GM21825 (cell line): Measurements from ENCODE around the gene ZNF670.

Experiments used
- ATAC-seq: cut with Tn5 transposase; IDR thresholded peaks from one replicate; pipeline ENCODE4 v1.9.1; 2021; ENCODE audit warnings: mild to moderate bottlenecking, moderate library complexity; ENCODE audit not compliant: unreplicated experiment

The ZNF670 gene

DNA sequence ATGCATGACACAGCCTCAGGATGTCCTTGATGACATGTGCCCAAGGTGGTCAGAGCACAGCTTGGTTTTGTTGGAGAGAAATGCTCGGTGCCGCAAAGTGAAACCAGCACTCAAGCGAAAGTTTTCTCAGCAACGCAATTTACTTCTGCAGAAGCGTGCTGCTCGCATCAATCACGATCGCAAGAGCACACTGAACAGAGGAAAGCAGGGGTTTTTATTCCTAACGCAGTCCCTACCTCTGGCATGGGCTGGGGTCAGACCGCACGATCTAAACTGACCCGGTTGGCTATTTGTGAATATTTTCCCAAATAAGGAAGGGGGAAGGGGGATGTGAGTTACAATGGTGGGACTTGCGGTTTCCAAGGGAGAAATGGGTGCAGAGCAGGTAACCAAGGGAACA lies 26.4 kb upstream of the ZNF670 start:
- no peak for ATAC-seq

DNA sequence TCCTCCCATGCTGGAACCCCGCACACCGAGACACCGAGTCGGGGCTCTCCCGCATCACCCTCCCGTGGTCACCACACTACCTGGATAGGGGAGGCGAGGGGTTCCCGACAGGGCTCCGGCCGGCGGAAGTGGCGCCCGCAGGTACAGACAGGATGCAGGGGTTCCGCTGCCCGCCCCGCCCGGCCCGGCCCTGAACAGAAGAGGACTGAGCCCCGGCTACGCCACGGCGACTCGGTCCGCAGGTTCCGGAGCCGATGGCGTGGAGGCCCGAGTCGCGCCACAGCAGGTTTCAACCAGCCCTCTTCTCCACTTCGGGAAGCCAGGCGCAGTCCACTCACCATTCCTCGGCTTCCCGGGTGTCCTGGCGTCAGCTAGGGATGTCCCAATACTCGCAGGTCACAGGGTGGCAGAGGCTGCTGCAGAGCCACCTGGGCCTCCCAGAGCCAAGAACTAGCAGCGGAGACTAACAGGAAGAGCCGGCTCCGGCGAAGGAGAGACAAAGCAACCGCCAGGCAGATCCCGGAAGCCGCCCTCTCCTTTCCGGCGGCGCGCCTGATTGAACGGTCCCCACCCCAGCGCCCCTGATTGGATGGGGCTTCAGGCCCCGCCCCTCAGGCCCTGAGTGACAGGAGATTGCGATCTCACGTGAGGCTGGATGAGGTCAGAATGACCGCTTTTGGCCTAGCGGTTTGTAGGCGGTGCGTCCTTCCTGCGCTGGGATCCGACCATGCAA lies 25.4 kb upstream of the ZNF670 start, which contains the start of gene ZNF669:
ZNF669 (minus strand) TSS at position 498 of the 733 bp plus-strand sequence; CDS start at position 341, 157 bp downstream.
- ATAC-seq = peak; percentile 99

DNA sequence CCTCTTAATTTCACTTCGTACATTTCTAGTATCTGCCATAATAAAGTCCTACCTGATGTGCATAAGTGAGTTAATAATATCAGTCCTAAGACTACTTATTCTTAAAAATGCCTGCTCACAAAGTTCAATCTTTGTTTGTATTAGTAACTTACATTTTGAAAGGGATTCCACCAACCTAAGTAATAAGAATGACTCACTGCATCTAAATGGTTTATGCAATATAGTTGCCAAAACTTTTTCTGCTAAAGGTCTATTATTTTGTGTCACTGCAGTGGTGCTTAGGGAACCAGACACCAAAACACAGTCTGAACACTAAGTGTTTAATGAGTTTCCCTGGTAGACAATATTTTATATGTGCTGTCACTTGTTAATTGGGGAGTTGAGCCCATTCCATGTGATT lies 23.8 kb upstream of the ZNF670 start:
- no peak for ATAC-seq

DNA sequence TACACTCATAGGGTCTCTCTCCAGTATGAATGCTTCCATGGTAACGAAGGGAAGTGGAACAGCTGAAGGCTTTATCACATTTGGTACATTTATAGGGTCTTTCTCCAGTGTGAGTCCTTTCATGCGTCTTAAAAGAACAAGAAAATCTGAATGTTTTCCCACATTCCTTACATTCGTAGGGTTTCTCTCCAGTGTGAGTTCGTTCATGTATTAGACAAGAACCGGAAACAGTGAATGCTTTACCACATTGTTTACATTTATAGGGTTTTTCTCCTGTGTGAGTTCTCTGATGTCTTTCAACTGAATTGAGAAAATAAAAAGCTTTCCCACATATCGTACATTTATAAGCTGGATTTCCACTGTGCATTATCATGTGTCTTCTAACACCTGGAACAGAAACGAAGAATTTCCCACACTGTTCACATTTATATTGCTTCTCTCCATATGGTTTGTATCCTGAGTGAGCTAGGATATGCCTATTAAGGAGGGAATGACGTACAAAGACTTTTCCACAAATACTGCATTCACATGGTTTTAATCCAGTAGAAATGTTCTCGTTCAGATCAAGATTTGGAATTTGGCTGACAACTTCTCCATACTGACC lies 22.2 kb upstream of the ZNF670 start:
- ATAC-seq = no peak

DNA sequence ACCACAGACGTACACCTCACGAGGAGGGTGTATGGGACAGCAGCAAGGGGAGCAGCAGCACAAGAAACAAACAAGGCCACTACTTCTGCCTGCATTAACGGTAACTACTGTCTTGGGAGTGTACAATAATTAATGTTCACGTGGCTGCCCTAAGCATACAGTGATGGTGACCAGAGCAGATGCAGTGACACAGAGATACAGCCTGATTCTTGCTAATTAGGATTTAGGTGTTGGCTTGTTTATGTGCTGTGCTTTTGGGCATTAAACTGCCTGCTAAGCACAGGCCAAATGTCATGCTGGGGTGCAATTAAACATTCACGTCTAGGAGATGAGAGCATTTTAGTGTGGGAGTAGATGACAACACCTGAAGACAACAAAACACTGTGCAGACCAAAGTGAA lies 18.3 kb upstream of the ZNF670 start:
- ATAC-seq = no peak

DNA sequence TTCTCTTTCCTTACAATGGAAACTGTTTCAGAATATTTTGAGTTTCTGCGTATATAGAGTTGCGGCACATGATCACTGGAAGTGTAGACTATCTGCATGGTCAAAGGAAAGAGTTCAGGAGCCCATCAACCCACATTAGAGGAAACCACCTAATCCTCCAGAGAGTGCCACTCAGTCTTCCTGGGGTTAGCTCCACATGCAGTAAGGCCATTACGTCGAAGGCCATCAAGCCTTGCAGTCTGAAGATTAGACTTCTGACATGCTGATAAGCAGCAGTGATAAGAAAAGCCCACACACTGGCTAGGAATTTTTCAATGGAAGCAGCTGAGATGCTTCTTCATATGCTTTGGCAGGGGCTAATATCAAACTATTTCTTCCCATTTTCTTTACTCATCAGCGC lies 17.9 kb upstream of the ZNF670 start:
- no peak for ATAC-seq

DNA sequence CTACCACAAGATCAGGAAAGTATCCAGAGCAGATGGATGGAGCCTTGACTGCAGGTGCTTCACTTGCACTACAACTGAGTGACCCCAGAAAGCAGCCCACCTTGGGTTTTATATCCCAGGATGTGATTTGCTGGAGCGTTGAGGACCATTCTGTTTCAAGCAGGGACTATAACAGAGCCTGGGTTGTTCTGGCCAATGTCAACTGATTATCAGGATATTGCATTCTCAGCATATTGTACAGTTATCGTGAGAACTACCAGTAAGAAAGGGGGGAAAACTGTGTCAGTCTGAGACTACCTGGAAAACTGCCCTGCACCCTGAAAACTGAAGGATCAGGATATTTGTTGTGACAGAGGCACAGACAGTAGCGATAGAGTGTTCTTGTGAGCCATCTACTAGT lies 17.5 kb upstream of the ZNF670 start:
- ATAC-seq = no peak

DNA sequence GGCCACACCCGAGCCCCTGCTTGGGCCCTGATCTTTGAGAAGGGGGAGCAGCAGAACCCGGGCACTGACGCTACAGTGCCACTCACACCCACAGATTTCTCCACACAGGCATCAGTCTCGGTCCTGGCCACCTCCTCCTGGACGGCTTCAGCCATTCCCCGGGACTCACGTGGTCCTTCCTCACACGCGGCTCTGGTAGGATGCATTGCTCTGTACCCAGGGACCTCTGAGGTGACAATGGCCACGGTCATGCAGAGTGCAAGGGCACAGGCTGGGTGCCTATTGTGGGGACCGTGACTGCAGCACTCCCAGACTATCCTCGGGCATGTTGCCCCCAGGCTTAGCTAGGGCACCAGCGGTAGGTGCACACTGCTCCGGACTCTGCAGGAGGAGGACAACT lies 11.8 kb upstream of the ZNF670 start:
- no peak for ATAC-seq

DNA sequence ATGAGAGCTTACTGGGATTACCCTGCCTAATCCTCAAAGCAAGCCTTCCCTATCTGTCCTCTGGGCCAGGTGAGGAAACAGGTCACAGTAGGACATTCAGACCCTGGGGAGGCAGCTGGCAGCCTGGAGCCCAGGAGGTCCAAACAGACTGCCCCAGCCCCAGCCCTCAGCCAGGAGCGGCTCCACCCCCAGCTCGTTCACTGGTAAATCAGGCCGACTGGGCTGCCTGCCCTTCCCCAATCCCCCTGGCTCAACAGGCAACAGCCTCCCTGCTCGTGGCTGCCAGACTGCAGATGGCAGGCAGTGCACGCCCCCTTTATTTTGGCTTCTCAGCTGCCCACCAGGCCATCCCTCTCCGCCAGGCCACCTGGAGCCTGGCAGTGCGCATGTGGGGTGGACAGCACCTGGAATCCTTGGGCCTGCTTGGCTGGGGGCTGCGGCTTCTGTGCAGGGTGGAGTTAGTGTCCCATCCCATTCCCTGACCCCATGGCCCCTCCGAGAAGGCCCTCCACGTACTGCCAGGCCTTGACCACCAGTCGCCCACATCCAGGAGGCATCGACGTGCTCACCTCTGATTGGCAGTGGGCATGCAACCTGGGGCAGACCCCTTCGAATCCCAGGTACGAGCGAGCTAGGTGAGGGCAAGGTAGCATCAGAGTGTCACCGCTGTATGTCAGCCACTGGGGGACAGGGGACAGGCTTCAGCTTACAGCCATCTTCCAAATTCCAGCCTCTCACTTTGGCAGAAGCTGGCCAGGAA lies 11.2 kb upstream of the ZNF670 start:
- no peak for ATAC-seq

DNA sequence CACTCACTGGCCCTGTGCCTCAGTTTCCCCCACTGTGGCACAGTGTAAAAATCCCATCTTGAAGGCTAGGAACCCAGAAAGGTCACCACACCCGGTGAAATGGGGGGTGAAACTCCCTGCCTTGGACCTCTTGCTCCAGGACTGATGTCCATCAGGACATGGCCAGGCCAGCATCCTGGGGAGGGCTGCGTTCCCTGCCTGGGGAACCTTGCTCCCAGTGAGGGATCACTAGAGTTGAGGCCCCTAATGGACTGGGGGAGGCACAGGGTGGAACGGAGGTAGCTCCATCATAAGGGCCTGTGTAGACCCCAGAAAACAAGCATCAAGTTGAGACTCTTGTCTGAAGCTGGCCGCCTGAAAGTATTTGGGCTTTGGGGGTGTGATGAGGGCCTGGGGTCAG lies 10.4 kb upstream of the ZNF670 start:
- no peak for ATAC-seq

DNA sequence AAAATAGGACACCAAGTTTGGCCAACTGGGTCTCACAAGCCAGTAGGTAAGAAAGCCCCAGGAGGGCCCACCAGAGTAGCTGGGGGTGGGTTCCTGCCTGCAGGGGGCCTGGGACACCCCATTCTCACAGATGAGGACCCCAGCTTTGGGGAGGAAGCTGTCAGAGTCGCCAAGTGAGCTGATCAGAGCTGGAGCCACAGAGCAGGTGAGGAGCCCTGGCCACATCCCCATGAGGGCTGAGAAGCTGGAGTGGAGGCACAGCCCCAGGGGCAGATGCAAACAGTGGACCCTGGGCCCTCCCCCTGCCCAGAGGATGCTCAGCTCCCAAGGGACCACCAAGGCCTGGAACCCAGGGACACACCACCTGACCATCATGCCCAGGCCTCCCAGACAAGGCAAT lies 8.6 kb upstream of the ZNF670 start:
- ATAC-seq = no peak

DNA sequence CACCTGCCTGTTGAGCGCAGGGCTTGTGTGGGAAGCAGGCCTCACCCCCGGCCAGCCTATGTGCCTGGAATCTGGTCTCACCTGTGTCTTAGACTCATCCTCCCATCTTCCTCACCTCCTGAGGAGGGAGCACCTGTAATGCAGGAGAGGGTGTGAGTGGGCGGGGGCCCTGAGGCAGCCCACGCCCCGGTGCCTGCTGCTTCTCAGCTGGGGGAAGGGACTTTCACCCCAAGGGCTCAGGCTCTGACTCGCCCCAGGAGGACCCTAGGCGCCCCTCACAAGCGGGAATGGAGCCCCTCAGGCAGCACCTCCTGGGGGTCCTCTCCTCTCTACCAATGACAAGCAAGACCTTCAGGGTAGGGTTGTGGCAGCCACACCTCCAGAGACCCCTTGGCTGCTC lies 6.7 kb upstream of the ZNF670 start:
- ATAC-seq = no peak

DNA sequence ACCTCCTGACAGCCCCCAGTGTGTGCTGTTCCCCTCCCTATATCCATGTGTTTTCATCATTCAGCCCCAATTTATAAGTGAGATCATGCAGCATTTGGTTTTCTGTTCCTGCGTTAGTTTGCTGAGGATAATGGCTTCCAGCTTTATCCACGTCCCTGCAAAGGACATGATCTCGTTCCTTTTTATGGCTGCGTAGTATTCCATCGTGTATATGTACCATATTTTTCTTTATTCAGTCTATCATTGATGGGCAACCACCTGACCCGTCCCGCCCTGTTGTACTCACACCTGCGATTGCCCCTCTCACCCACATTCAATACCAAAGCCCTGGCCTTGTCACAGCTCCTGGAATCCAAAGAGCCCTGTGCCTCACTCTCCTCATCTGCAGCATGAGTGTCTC lies 6.2 kb upstream of the ZNF670 start:
- no peak for ATAC-seq

DNA sequence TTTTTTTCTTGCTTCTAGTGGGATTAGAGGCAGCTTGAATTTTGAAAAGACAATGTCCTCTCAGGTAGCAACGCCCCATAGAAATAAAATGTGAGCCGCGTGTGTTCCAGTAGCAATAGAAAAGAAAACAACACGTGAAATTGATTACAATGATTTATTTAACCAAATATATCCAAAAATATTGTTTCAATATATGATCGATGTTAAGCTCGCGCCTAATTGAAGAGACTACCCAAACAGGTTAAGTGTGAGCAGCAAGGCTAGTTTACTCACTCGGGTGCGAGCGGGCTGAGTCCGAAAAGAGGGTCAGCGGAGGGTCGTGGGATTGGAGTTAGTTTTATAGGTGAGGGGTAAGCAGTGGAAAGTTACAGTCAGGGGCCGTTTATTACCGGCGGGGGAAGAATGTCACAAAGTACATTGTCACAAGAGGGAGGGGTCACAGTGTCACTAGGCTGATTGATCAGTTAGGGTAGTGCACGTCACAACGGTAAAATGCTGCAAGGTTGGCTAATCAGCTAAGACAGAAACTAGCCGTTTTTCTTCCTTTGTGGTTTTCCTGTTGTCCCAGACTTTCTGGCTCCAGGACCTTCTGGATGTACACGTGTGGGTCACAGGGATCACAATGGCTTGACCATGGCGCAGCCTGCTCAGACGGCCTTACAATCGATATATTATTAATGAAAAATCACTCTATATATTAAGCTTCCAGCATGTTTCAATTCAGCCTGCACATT lies 697 bp upstream of the ZNF670 start:
- ATAC-seq = no peak

DNA sequence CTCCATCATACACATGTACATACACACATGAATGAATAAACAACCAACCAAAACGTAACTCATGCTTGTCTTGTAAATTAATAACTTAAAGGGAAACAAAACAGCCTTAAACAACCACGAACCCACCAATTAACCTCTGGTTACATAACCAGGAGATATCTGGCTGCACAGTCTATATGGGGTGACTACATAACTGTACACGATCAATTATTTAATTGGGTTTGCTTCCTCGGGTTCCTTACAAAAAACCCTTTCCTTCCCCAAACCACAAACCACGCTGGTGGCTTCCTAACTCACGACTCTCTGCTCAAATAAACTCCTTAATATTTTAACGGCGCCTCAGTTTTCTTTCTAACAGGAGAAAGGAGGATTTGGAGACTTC lies 744 bp downstream of the ZNF670 start:
- ATAC-seq = peak; percentile 23

DNA sequence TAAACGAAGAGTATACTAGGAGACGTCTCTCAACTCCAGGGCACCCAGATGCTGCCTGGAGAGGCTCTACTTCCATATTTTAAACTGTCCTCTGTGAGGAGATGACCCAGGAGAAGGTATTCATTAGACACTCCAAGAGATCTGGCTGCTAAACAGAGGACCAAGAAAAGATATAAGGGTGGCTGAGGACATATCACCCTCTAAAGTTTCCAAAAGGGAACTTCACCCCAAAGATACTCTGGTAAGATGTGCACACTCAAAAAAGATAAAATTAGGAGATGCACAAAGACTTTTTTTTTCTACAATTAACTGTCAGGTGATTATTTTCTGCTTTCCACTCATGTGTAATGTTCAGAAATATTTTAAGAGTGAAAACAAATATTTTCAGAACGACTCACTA lies 1.4 kb downstream of the ZNF670 start:
- no peak for ATAC-seq

DNA sequence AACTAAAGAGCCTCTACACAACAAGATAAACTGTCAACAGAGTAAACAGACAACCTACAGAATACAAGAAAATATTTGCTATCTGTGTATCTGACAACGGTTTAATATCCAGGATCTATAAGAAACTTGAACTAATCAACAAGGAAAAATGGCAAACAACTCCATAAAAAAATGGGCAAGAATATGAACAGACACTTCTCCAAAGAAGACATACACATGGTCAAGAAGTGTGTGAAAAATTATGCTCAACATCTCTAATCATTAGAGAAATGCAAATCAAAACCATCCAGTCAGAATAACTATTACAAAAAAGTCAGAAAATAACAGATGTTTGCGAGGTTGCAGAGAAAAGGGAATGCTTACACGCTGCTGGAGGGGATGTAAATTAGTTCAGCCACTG lies 8.0 kb downstream of the ZNF670 start:
- no peak for ATAC-seq

DNA sequence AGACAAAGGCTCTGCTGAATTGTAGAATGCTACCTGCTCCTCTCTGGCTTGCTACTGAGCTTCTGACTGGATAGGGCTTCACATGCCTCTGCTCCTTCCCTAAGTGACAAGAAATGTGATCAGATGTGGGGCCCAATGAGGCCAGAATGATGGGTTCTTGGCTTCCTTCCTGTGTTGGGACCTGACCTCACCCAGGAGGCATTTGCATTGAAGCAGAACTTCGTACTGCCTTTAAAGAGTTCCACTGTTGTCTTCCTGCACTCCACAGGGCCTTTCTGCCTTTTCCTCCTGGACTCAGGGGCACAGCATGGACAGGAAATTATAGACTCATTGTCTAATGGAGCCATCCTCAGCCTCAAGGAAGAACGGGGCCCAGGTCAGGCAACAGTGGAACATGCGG lies 14.3 kb downstream of the ZNF670 start:
- no peak for ATAC-seq

DNA sequence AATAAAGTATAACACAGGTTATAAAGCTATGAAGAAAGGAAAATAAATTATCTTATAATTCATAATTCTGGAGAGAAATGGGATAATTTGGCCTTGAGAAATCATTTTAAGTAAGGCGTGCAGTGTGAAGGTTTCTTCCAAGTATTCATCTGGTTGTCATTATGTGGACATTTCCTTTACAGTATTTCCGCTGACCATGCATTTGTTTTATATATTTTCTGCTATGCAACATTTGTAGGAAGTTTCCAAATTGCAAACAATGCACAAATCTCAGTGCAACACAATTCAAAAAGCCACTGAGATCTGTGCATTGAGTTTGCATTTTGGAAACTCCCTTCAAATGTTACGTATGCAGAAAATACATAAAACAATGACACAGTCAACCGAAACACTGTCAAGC lies 17.8 kb downstream of the ZNF670 start:
- no peak for ATAC-seq

DNA sequence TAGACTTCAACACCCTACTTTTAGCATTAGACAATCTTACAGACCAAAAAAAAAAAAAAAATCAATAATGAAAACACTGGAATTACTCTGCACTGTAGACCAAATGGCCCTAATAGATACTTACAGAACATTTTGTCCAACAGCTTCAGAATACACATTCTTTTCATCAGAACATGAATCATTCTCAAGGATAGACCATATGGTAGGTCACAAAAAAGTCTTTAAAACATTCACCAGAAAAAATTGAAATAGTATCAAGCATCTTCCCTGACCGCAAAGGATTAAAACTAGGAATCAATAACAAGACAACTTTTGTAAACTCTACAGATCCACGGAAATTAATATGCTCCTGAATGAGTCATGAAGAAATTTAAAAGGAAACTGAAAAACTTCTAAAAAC lies 22.5 kb downstream of the ZNF670 start:
- ATAC-seq = no peak

DNA sequence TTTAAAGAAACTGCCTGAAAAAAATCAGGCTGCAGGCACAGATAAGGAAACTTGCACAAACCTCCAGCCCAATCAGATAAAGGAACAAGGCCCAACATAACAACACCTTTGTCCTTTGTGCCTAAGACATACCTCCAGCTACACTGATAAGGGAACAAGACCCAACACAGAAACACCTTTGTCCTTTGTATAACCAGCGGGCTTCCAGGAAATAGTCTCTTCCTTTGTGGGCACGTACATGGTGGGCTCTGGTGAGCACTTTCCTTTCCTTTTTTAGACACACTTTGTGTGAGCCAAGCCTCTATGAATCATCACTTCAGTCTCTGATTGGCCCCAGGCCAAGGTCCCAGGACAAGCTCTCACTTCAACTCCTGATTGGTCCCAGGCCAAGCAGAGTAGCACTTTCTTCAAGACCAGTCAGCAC lies 23.6 kb downstream of the ZNF670 start:
- no peak for ATAC-seq
